Fibroblast of villous mesenchyme (primary cell): Measurements from ENCODE around the gene SENP1. TPM values are rescaled to one million over a fixed set of nuclear protein-coding genes. Genes with fewer than 3 reads are reported as not detected.

Experiments used
- DNase-seq: peaks from one replicate; pipeline ENCODE4 v3.0.0-alpha.2; 2010; ENCODE audit warnings: low read depth
- H3K4me3 ChIP-seq: 2 replicates; pipeline ENCODE4 v1.5.1; 2011; ENCODE audit warnings: low read depth, mild to moderate bottlenecking, low read length
- total RNA-seq: library from RNA; depleted of rRNA; stranded (reverse); fragments of >200 nt; gene quantifications from 2 replicates; pipeline ENCODE4 v1.2.3, GENCODE V29; 2012
- TF ChIP-seq, protein P1 (sequence below): IDR thresholded peaks from 2 replicates; pipeline ENCODE4 v1.5.1; 2012; ENCODE audit warnings: low read depth, mild to moderate bottlenecking, low read length; ENCODE audit not compliant: insufficient read depth

The SENP1 gene
- total RNA-seq: 28.3 and 35.8 TPM in 2 replicates

- DNase-seq: peak; percentile 84
- TF ChIP-seq, protein P1, sequence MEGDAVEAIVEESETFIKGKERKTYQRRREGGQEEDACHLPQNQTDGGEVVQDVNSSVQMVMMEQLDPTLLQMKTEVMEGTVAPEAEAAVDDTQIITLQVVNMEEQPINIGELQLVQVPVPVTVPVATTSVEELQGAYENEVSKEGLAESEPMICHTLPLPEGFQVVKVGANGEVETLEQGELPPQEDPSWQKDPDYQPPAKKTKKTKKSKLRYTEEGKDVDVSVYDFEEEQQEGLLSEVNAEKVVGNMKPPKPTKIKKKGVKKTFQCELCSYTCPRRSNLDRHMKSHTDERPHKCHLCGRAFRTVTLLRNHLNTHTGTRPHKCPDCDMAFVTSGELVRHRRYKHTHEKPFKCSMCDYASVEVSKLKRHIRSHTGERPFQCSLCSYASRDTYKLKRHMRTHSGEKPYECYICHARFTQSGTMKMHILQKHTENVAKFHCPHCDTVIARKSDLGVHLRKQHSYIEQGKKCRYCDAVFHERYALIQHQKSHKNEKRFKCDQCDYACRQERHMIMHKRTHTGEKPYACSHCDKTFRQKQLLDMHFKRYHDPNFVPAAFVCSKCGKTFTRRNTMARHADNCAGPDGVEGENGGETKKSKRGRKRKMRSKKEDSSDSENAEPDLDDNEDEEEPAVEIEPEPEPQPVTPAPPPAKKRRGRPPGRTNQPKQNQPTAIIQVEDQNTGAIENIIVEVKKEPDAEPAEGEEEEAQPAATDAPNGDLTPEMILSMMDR: peak; percentile 19
- H3K4me3 ChIP-seq: peak within 1 kb of the TSS; percentile 91
Measured at GRCh38 chr12:48105867-48106680, at the start of gene SENP1. SENP1 (minus strand) TSS chr12:48106079; CDS start chr12:48101472, 4,607 bp downstream.

DNA sequence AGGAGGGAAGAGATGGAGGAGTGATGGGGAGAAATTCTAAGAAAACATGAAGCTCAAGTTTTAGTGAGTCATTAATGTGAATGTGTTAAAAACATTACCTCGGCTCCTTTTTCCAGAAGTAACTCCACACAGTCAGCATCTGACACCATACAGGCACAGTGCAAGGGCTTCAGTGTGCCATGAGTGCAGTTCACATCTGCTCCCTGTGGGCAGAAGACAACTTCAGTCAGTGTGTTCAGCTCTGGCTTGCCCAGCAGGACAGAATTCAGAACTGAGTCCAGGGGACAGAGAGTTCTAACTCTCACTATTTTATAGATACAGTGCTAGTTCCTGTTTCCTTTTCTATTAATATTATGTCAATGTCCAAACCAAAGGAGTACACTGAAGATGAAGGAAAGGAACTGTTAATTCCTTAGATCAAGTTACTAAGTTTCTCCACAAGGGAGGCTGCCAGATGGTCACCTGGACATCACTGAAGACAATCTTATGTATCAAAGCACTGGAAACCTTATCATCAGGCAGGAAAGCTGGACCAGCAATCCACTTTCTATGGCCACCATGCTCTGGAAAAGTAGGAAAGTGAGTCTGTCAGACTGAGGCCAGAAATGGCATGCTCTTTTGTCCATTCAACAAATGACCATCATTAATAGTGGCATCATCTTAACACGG lies 45.4 kb upstream of the SENP1 start:
- TF ChIP-seq, protein P1: no peak
- DNase-seq: no peak
- no peak overlapping the region for H3K4me3 ChIP-seq

- H3K4me3 ChIP-seq: no peak overlapping the region
- DNase-seq: no peak
- TF ChIP-seq, protein P1: no peak
Measured at GRCh38 chr12:48145981-48146380, 40.1 kb upstream of the SENP1 start.

DNA sequence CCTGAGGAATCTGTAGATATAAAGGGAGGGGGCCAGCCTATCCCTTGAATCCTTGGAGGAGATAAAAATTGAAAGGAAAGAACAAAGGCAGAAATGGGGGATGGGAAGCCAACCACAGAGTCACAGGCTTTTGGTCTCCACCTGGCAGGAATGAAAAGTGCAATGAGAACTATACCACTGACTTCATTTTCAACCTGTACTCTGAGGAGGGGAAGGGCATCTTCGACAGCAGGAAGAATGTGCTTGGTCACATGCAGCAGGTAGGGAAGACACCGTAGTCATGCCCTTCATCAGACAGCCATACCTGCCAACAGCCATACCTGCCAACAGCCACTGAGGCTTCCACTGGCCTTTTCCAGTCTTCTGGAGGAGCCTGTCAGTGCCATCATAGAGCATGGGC lies 38.0 kb upstream of the SENP1 start:
- no peak for DNase-seq
- TF ChIP-seq, protein P1: no peak
- H3K4me3 ChIP-seq: no peak overlapping the region

- peak; percentile 40 for DNase-seq
- no peak overlapping the region for H3K4me3 ChIP-seq
- TF ChIP-seq, protein P1: no peak
Measured at GRCh38 chr12:48142818-48143674, 37.2 kb upstream of the SENP1 start.

GRCh38 chr12:48135027-48135426 lies 29.1 kb upstream of the SENP1 start:
- no peak overlapping the region for H3K4me3 ChIP-seq
- TF ChIP-seq, protein P1: no peak

More at GRCh38 chr12:48135027-48135426, 29.1 kb upstream of the SENP1 start:
- no peak for DNase-seq
